Hematopoietic multipotent progenitor cell treated with erythropoietin and hydrocortisone succinate and interleukin-3 and kit ligand, for 15 days (in vitro differentiated cells): ENCODE data around the gene ITGA2B.
"Not testable (repeated sequence)": the region's sequence is repeated elsewhere in the genome, so short reads cannot be mapped to it uniquely, and the experiment has no call there.

Source experiments
- DNase-seq: peaks from one replicate; pipeline ENCODE4 v3.0.0-alpha.2; 2015; ENCODE audit warnings: low spot score

Gene ITGA2B

DNA sequence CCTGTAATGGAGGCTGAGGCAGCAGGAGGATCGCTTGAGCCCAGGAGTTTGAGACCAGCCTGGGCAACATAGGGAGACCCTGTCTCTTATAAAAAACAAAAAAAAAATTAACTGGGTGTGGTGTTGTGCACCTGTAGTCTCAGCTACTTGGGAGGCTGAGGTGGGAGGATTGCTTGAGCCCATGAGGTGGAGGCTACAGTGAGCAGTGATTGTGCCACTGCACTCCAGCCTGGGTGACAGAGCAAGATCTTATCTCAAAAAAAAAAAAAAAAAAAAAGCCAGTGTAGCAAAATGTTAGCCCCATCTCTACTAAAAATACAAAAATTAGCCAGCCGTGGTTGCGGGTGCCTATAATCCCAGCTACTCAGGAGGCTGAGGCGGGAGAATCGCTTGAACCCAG lies 59.2 kb downstream of the ITGA2B start:
- not testable (repeated sequence) for DNase-seq

DNA sequence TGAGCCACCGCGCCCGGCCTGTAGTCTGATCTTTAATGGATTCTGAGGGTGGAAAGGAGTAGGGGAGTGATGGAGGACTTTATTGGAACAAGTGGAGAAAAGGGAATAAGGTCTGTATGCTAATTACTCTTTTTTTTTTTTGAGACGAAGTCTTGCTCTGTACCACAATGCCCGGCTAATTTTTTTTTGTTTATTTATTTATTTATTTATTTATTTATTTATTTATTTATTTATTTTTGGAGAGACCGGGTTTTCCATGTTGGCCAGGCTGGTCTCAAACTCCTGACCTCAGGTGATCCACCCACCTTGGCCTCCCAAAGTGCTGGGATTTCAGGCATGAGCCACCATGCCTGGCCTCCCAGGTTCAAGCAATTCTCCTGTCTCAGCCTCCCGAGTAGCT lies 59.9 kb downstream of the ITGA2B start:
- DNase-seq, result not testable (repeated sequence)

DNA sequence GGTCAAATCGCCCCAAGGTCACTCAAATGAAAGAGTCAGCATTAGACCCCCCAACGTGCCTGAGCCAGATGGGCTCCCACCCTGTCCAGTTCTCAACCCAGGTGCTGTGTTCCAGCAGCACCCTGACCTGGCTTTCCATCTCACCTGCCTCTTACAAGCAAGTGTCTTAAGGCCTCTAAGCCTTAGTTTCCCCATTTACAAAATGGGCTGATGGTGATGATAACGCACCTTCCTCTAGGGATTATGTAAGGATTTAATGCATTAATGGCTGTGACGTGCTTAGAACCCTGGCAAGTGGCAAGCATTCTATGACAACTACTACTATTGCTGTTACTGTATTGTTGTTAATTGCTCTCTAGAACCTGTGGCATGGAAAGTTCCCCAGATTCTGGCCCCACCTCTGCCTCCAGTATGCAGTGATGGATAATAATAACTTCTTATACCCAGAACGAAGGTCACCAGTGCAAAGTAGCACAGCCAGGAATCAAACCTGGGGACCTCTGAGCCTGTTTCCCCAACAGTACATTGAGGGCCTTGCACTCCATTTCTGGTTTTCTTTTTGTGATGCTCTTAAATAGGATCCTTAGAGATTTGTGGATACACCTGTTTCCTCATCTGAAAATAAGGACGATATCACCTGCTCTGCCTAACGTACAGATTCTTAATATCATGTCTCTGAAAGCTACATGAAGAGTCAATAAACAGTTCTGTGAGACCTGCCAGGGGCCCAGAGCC lies 61.6 kb downstream of the ITGA2B start:
- DNase-seq, result no peak

GRCh38 chr17:44326861-44327444 lies 62.5 kb downstream of the ITGA2B start:
- DNase-seq, result peak; percentile 94

DNA sequence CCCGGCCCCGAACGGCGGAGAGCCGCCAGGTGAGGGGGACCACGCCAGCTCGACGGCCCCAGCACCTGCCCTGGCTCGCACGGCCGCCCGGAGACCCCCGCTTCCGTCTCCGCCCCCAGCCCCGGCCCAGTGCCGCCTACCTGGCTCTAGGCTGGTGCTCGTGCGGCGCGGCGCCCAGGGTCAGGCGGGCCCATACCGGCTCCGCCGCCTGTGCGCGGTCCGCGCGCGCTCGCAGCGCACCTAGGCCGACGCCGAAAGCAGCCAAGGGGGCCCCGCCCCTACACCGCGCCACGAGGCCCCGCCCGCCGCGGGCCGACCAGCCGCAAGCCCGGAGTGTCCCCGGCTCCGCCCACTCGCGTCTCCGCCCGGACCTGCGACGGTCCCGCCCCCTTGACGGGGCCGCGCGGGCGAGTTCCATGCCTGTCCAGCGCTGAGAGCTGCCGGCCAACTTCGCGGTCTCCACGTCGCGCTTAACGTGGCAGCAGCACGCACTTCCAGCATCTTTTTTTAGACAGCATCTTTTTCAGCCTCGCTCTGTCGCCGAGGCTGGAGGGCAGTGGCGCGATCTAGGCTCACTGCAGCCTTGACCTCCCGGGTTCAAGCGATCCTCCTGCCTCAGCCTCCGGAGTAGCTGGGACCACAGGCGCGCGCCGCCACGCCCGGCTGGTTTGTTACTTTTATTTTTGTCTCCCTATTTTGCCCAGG lies 64.7 kb downstream of the ITGA2B start, which contains the start of gene SLC25A39:
Gene SLC25A39 (minus strand): TSS at position 253 of the 705 bp plus-strand sequence. CDS start 1,261 bp downstream, outside the sequence.
- peak; percentile 96 for DNase-seq

- peak; percentile 44 for DNase-seq
Measured at GRCh38 chr17:44324092-44324570, 65.3 kb downstream of the ITGA2B start.

DNA sequence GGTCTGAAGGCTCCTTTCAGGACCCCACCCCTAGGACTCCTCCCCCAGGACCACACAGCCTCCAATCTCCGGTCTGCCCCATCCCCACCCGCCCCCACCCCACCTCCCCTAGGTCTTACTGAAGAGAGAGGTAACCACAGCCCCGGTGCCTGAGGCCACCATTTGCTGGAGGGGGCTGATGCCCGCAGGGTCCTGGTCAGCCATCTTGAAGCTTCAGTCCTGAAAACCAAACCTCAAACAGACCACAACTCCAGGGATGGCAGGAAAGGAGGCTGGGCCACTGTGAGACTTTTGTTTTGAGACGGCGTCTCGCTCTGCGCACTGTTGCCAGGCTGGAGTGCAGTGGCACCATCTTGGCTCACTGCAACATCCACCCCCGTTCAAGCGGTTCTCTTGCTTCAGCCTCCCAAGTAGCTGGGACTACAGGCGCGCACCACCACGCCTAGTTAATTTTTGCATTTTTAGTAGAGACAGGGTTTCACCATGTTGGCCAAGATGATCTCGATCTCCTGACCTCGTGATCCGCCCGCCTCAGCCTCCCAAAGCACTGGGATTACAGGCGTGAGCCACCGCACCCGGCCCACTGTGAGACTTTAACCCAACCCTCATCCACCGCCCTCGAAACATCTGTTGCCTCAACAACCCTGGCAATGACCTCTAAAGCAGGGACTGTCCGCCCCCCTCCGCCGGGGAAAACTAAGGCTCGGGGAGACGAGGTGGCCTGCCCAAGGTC lies 65.9 kb downstream of the ITGA2B start:
- DNase-seq, result no peak

DNA sequence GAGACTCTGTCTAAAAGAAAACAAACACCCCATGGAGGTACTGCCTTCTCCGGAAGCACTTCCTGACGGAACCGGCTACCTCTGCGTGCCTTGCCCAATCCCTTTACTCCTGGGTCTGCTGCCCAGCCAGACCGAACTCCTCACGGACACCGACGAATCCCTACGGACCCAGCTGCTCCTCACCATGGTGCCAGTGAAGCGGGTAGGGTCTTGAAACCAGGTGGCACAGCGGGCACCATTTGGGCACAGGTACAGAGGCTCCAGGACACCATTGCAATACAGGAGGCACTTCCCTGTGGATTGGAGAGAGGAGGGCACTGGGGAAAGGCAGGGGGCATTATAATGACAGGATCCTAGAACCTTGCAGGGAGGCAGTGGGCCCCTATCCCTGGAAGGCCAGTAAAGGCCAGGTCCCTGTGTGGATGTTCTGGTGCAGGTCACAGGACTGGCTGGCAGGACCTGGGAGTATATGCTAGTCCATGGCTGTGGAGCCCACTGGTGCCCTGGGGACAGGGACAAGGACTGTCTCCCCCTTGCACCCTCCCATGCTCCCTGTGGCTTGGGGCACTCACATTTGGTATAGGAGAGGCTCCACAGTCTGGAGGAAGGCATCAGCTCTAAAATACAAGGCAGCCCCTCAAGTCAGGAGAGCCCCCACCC lies 67.1 kb downstream of the ITGA2B start:
- DNase-seq, result no peak
